ENCODE results near the gene CCDC88A.
"Not testable (repeated sequence)": the region's sequence is repeated elsewhere in the genome, so short reads cannot be mapped to it uniquely, and the experiment has no call there.

Gene CCDC88A

DNA sequence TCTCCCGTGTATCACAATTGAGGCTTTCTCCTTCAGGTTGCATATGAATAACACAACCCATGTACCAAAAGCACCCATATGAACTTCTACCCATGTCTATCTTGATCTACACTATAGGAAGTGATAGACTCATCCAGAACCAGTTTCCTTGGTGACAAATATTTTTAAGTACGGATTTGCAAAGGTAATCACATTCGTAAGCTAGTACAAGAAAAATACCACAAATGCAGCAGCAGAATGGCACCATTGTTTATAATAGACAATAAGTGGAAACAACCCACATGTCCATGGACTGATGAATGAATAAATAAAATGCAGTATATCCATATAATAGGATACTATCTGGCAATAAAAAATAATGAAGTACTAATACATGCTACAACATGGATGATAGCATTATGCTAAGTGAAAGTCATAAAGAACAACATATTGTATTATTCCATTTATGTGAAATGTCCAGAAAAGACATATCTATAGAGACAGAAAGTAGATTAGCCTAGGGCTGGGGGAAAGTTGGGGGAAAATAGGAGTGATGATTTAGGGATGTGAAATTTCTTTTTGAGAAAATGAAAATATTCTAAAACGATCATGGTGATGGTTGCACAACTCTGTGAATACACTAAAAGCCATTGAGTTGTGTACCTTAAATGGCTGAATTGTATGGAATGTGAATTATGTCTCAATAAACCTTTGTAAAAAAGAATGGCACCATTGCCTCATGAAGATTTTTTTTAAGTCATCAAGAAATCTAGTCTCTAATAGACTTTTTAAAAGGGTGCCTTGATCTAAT, 3.4 kb upstream of the CCDC88A start:
- DNase-seq, result no peak

DNA sequence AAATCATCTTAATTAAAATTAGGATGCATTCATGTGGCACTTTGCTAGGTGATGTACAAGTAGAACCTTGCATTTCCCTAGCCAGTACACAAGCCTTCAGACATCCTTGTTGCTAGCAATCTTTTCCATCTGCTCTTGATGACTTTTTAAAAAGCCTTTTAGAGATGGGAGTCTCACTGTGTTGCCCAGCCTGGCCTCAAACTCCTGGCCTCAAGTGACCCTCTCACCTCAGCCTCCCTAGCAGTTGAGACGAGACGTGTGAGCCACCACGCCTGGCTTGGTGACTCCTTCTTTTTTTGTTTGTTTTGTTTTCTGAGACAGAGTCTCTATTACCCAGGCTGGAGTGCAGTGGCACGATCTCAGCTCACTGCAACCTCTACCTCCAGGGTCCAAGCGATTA, 1.7 kb upstream of the CCDC88A start:
- DNase-seq, result no peak

DNA sequence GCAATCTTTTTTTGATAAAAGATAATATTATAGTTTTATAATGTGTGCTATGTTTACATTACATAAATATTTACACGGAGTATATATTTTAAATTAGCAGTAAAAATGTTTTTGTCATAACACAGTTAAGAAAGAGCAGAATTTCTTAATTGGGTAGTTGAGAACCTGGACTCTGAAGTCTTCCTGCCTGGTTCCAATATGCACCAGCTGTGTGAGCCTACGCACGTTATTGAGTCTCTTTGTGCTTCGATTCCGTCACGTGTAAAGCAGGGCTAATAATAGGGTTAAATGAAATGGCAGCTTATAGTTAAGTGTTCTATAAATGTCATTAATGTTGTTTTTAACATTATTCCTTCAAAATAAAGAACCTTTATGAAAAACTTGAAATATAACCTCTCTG, 1.2 kb upstream of the CCDC88A start:
- no peak for DNase-seq

DNA sequence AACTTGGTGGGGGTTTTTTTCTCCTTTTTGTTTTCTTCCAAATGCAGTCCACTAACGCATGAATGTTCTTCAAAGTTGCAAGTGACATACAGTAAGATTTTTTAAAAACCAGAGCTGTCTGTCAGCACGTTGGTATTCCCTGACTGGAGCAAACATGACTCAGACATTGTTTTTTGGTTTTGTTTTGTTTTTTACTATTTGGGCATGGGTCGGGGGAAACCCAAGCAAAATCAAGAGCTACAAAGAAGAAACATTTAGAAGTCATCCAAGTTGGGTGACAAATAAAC, 726 bp upstream of the CCDC88A start:
- no peak for DNase-seq

DNA sequence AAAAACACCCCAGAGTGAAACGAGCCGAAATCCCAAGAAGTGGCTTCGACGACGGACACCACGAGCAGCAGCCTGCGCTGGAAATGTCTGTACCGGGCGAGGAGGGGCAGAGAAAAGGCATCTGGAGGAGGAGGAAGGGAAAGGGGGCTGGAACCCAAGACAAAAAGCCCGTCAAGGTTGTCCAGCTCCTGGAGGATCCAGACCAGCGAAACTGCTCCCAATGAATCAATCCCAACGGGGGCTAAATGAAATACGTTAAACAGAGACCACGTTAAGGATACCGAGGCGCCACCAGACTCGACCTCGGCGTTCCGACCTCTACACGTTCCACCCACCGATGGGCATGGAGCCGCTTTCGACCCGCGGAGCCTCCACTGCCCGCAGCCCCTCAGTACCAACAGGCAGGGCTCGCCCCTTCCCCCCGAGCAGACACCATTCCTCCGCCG, 400 bp downstream of the CCDC88A start:
- DNase-seq, result peak; percentile 26

DNA sequence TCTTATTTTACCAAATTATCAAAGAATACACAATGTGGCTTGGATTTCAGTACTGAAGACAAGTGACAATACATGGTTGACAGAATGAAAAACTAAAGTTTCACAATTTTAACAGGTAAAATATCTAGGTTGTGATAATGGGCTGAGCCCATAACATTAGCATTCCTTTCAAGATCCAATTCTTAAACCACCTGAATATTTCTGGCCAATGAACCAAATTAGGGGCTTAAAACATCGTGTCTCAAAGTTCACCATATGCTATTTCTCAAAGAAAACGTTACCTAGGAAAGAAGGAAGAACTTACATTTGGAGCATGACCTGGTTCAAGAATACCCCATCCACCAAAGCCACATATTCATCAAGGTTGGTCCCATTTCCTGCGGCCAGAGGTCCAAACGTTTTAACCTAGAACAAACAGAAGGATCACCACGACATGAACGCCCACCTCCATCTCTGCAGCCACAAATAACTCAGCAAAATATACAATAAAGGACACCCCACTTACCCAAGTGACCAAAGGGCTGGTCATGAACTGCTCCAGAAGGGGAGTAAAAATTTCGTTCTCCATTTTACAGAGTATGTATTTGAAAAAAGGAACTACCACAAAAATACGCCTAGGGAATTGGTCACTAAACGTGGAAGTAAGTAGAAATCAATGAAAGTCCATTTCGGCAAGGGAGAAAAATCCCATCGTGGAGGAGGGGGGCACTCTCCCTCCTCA, 984 bp downstream of the CCDC88A start:
- no peak for DNase-seq

DNA sequence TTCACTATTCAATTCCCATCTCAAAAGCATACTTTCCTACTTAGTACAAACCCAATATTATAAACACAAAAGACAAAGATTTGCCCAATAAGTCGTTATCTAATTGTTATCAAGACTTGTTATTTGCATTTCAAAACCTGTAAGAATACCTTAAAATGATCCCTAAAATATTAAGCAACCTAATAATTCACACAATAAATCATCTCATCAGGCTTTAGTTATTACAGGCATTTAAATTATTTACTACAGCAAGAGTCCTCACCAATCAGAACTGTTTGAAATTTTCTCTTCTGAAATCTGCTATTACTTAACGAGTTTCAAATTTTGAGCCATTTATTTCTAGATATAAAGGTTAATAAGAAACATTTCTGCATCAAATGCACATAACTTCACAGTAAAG, 1.6 kb downstream of the CCDC88A start:
- no peak for DNase-seq

DNA sequence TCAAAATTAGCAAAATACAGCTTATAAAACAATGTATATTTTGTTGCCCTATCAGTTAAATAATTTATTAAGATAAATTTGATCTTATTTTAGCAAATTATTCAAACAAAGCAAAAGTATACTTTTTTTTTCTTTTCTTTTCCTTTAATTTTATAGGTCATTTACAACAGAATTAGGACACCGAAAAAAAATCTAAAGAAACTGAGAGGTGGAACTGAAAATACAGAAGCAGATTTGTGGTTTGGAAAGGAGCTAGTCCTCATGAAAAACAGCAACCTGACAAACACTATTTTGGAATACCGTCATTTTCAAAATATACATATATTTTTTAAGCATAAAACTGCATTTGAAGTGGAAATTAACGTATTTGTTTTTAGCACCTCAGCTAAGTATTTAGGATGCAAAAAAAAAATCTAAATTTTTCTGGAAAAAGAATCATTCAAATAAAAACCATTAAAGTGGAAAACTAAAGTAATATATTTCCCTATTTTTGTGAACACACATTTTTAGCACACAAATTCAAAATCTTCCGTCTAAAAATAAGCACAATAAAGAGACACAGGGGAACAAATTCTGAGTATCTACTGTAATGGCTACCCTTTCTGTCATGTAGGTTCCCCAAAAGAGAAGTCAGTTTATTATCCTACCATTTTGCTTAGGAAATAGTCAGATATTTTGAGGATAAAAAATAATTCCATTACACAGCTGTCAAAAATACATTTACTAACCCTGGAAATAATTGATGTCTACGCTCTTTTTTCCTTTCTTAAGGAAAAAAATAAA, 2.7 kb downstream of the CCDC88A start:
- DNase-seq, result no peak

DNA sequence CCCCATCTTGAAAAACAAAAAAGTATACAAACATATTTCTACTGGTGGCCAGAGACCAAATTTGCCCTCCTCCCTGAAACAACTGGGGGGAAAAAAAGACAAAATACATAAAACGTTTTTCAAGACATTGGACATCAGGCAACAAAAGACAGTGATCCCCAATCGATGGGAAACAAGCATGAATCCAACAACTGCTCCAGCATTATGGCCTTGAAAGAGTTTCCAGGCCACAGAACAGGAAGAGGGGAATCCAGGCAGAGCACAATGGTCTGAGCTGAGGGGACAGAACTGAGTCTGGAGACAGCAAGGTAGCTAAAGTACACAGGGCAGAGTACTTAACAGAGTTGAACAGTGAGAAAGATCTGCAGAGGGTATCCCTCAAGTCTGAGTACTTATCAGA, 4.4 kb downstream of the CCDC88A start:
- no peak for DNase-seq

DNA sequence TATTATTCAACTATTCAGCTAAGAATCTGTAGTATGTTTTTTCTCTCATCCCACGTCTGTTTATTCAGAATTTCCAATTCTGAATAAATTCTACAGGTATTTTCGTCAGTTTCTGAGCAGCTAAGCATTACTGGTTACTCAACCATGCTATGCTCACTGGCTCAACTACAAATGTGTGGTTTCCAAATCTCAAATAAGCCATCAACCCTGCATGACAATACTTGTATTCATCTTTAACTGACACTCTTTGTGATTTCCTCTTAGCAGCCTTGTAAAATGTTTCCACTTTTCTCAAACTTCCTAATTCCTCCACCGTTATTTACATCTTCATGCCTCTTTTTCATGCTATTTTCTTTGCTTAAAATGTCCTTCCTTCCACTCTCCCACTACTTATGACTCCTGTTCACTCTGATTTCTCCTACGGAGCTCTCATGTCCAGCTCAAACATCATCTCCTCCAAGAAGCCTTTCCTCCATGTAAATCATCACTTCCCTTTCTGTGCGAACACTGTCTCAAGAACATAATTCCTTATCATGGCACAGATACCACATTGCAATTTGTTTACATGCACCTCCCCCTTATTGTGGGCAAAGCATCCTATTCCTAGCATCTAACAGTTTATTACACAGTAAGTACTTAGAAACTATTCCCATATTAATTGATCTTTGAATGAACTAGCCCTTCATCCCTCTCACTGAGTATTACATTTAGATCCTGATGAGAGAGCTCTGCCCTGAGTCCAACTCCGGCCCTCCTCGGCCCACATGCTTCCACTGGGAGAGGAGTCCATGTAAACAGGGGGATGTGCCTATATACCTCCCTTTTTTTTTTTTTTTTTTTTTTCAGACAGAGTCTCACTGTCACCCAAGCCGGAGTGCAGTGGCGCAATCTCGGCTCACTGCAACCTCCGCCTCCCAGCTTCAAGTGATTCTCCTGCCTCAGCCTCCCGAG, 10.5 kb downstream of the CCDC88A start:
- DNase-seq, result no peak

DNA sequence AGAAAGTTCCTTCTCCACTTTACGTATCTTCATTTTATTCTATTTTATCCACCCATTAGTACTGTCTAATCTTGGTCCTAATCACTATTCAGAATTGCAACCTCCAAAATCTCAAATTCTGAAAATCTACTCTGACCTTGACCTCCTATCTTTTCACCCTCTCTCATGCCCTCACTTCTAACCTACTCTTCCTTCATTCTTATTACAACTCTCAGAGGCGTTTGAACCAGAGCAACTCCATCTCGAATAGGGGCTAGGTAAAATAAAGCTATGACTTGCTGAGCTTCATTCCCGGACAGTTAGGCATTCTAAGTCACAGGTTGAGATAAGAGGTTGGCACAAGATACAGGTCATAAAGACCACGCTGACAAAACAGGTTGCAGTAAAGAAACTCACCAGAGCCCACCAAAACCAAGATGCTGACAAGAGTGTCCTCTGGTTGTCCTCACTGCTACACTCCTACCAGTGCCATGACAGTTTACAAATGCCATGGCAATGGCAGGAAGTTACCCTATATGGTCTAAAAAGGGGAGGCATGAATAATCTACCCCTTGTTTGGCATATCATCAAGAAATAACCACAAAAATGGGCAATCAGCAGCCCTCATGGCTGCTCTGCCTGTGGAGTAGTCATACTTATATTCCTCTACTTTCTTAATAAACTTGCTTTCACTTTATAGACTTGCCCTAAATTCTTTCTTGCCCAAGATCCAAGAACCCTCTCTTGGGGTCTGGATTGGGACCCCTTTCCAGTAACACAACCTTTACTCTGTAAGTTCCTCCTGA, 11.4 kb downstream of the CCDC88A start:
- DNase-seq, result no peak

DNA sequence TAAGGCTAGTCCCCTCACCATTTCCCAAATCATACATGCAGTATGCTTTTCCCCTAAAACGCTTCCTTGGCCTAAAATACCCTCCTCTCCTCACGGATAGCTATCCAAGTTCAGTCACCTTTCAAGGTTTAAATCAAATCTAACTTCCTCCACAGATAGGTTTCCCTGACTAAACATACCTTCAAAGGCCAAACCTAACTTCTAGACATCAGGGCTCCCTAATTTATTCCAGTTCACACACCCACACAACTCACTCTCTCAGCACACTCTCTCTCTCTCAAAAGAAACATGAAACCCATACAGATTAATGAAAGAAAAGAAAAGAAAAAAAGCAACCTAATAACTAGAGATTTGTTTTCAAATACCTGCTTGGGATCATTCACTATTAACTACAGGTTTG, 14.5 kb downstream of the CCDC88A start:
- no peak for DNase-seq

DNA sequence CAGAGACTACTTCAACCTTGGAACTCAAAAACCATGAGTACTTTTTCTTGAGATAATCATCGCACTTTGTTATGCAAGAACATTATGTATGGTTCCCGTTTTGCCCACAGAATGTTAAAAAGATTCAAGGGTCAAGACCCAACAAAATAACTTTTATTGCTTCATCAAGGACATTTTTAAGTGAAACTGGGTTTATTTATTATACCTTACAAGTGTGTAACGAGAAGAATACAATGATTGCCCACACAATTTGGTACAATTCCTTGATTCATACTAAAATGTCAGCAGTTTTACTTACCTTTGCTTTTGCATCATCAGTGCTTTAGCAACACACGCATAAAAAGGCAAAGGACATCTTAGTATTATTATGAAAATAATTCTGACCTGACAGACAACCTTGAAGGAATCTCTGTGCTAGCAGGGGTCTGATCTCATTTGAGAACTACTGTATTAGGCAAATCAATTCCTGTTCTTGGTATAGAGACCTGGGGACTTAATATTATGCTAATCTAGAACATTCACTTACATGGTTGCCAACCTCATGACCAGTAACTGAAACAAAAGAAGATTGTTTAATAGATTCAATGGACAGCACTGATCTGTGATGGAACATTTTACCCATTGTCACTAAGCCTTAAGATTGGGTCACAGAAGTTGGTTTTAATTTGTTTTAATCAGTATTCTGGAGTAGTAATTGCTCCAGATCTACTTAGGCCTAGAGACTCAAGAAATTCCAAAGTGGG, 16.2 kb downstream of the CCDC88A start:
- DNase-seq, result no peak

DNA sequence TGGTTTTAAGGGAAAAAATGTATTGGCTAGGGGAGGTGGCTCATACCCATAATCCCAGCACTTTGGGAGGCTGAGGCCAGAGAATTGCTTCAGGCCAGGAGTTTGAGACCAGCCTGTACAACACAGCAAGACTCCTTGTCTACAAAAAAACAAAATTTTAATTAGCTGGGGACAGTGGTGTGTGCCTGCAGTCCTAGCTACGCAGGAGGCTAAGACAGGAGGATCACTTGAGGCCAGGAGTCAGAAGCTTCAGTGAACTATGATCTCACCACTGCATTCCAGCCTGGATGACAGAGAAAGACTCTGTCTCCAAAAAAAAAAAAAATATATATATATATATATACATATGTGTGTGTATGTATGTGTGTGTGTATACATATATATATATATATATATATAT, 18.5 kb downstream of the CCDC88A start:
- DNase-seq, result no peak

DNA sequence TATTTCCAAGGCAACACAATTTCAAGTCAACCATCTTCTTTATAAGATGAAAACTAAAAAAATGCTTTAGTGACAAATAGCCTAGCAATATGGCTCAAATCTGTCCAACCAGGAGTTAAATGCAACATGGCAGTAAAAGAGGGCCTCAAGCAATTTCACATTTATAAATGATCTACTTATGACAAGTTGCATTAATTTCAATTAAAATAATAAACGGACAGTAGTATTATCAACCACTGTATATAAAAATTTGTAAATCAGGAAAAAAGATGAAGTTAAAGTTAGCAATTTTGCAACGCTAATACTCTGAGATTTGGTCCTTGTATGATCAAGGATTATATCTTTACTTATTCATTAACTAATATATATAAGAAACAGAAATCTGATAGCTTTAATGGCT, 19.3 kb downstream of the CCDC88A start:
- no peak for DNase-seq

DNA sequence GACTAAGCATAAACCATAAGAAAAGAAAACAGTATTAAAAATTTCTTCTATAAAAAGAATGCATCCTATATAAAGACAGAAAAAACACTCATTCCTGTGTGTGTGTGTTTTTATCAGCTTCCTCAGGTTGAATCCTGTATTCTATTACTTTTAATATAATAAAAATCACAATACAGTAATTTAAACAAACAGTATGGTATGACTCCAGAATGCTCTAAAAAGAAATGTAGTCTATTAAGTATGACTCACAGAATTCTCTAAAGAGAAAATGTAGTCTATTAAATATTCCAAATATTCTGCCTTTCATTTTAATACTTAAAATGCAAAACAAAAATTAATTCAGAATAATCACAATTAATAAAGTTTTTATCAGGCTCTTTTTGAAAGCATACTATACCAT, 19.8 kb downstream of the CCDC88A start:
- DNase-seq, result no peak

DNA sequence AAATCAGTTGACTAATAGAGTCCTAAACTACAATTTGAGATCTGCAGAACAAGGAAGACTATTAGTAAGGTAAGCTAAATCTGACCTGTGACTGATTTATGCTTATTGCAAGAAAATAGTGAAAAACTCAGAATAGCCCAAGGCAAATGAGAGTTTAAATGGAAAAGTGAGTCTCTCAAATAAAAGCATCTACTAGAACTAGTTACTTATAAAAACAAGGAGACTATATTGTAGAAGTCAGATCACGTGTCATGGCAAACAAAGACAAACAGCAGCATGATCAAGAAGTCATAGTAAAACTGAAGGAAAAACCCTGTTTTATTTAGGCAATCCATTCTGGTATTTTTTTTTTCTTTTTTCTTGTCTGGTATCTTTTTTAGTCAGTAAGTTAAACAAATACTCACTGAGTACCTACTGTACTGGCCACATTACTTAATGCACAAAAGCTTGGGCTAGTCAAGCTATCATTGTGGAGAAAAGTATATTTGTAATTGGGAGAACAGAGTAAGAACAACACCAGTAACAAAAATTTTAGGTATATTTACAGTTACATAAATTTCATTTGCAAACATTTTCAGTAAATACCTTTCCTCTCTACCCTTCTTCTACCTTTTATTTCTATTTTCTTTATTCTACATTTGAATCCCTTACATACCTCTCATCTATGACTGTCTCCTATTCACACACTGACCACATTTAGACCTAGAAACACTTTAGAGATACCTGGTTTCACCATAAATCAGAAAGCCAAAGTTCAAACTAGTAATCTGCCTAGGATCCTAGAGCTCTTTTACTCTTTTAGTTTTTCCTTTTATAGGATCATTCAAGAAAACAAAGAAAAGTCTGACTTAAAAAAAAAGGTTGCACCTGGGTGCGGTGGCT, 23.7 kb downstream of the CCDC88A start:
- no peak for DNase-seq

DNA sequence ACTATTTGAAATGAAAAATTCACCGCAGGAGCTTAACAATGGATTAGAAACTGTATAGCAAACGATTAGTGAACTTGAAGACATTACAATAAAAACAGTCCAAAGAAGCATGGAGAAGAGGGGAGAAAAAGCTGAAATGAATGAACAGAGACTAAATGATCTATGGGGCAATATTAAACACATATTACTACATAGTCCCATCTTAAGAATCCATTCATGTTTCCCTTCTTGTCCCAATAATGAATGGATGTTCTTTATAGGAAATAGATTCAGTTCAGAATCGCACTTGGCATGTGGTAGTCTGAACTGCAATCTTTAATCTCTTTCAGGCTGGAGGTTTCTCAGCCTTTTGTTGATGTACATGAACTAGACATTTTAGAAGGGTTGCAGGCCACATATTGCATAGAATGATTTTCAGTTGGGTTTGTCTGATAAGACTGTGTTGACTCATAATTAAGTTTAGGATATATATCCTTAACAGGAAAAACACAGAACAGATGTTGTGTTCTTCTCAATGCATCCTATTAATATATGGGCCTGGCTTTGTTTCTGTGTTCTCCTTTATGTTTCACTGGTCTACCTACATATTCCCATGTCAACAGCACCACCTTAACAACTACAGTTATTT, 27.9 kb downstream of the CCDC88A start:
- no peak for DNase-seq

DNA sequence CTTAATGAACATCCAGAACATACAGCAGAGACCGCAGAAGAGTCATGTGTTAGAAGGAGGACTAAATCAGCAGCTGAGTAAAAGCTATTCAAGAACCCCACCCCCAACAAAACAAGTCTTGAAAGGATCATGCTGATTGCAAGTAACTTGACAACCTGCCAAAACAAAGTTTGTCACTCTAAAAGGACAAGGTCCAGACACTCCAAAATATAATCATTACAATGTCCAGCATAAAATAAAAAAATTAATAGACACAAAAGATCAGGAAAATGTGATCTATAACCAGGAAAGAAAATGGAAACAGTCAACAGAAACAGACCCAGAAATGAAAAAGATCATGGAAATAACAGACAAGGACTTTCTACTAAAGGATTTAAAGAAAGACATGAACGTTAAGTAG, 28.5 kb downstream of the CCDC88A start:
- no peak for DNase-seq

DNA sequence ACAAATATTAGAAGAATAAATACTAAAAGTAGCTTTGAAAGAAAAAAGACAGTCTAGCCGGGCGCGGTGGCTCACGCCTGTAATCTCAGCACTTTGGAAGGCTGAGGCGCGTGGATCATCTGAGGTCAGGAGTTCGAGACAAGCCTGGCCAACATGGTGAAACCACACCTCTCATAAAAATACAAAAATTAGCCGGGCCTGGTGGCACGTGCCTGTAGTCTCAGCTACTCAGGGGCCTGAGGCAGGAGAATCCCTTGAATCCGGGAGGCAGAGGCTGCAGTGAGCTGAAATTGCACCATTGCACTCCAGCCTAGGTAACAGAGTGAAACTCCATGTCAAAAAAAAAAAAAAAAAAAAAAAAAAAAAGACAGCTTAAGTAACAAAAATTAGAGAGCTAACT, 34.1 kb downstream of the CCDC88A start:
- not testable (repeated sequence) for DNase-seq
